ENCODE data around the gene GPATCH4. TPM values are rescaled to one million over a fixed set of nuclear protein-coding genes. Genes with fewer than 3 reads are reported as not detected.

The GPATCH4 gene
- total and polyA plus RNA-seq, 2 of the 4 experiments (the other 2 are of a cell fraction), result 32.6 to 41.8 TPM

DNA sequence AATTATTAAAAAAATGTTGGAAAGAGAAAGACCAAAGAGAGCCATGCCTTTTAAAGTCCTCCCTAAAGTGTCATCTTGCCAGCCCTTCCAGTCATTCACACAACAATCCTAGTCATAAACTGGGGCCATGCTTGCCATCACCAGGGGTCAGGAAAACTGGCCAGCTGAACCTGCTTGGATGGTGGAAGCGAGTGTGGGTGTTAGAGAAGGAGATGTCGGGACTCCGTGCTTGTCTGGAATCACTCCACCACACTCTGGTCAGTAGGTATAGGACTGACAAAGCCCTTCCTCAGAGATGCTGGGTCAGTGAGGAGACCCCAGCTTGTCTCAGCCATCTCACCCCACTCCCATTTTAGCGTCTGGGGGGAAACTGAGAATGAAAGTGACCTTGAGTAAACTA, 14.7 kb upstream of the GPATCH4 start:
- WGBS, 2 experiments (ENCODE audit: extremely low coverage in 2 of 2, insufficient read length in 1 of 2), result no CpG with 5 or more reads among the region's 4 CpGs
- Histone ChIP-seq H2BK5ac (ENCODE audit: low read depth, low read length, poor library complexity, severe bottlenecking) (no peak overlapping the region), H3K9me1 (ENCODE audit: insufficient read depth, low read length) (no peaks in the 10 kb centered on the region), H2AFZ (replicated peaks; ENCODE audit: low read length, poor library complexity) (peak overlapping the region; percentile 12), H3K27me3 (ENCODE audit: control insufficient read depth, insufficient read depth, low read length) (peaks cover 59% of the 10 kb centered on the region), H3K4me2 (ENCODE audit: low read depth, low read length) (peak overlapping the region; percentile 44; the same call in 1 of the 2 replicates), H2AK5ac (ENCODE audit: low read depth, low read length) (no peak overlapping the region), H3K18ac (ENCODE audit: low read depth, low read length) (no peak overlapping the region), H4K91ac (ENCODE audit: insufficient read depth, low read depth, low read length) (no peak overlapping the region), H3K56ac (ENCODE audit: extremely low read depth, insufficient read depth, low read length) (no peak overlapping the region), H3K9me3 (ENCODE audit: control insufficient read depth, insufficient read depth, low read length) (no peaks in the 10 kb centered on the region), H2AK9ac (replicated peaks; ENCODE audit: low read depth, low read length, poor library complexity) (no peak overlapping the region), H3K4me1 (ENCODE audit: control insufficient read depth, insufficient read depth, low read length) (peaks cover 4% of the 10 kb centered on the region; the same call in 1 of the 2 replicates), H2BK120ac (ENCODE audit: low read depth, low read length) (no peak overlapping the region), H2BK15ac (ENCODE audit: low read depth, low read length) (no peak overlapping the region), H4K5ac (ENCODE audit: low read depth, low read length) (no peak overlapping the region), H3K79me1 (ENCODE audit: low read depth in 1 of 2, low read length in 2 of 2) (no peaks in the 10 kb centered on the region), H4K20me1 (ENCODE audit: insufficient read depth, low read length) (no peaks in the 10 kb centered on the region), H4K8ac (ENCODE audit: low read depth in 2 of 2, low read length in 2 of 2) (no peak overlapping the region), H3K27ac (ENCODE audit: insufficient read depth, low read length) (no peak overlapping the region), H3K23ac (ENCODE audit: low read depth, low read length) (peak overlapping the region; percentile 45), H3K36me3 (ENCODE audit: control insufficient read depth, insufficient read depth, low read length) (no peaks in the 10 kb centered on the region), H3K14ac (replicated peaks; ENCODE audit: low read depth, low read length) (no peak overlapping the region), H3K4me3 (ENCODE audit: insufficient read depth, low read depth, low read length) (no peak overlapping the region), H3K4ac (ENCODE audit: low read depth, low read length) (no peak overlapping the region), H2BK20ac (ENCODE audit: low read depth, low read length) (no peak overlapping the region), H3K9ac (ENCODE audit: low read depth, low read length) (no peak overlapping the region)
- DNase-seq (no peak), ATAC-seq (ENCODE audit: low read depth) (no peak)
- no peak for TF ChIP-seq BHLHE40 (IDR thresholded peaks at IDR 0.05; ENCODE audit: low read depth, low read length)
- TF ChIP-seq NFE2L2 (IDR thresholded peaks at IDR 0.05; ENCODE audit: low read depth, low read length), result no peak
- no peak for TF ChIP-seq RCOR1 (IDR thresholded peaks at IDR 0.05; ENCODE audit: insufficient replicate concordance, low read length)
- no peak for TF ChIP-seq MXI1 (IDR thresholded peaks at IDR 0.05; ENCODE audit: borderline replicate concordance, low read depth, low read length)
- TF ChIP-seq RAD21 (IDR thresholded peaks at IDR 0.05; ENCODE audit: low read length), result no peak
- TF ChIP-seq, protein P1, sequence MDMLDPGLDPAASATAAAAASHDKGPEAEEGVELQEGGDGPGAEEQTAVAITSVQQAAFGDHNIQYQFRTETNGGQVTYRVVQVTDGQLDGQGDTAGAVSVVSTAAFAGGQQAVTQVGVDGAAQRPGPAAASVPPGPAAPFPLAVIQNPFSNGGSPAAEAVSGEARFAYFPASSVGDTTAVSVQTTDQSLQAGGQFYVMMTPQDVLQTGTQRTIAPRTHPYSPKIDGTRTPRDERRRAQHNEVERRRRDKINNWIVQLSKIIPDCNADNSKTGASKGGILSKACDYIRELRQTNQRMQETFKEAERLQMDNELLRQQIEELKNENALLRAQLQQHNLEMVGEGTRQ (IDR thresholded peaks at IDR 0.05; ENCODE audit: low read depth, low read length), result no peak
- no peak for TF ChIP-seq RFX5 (IDR thresholded peaks at IDR 0.05; ENCODE audit: low read depth, low read length)
- TF ChIP-seq, protein P2, sequence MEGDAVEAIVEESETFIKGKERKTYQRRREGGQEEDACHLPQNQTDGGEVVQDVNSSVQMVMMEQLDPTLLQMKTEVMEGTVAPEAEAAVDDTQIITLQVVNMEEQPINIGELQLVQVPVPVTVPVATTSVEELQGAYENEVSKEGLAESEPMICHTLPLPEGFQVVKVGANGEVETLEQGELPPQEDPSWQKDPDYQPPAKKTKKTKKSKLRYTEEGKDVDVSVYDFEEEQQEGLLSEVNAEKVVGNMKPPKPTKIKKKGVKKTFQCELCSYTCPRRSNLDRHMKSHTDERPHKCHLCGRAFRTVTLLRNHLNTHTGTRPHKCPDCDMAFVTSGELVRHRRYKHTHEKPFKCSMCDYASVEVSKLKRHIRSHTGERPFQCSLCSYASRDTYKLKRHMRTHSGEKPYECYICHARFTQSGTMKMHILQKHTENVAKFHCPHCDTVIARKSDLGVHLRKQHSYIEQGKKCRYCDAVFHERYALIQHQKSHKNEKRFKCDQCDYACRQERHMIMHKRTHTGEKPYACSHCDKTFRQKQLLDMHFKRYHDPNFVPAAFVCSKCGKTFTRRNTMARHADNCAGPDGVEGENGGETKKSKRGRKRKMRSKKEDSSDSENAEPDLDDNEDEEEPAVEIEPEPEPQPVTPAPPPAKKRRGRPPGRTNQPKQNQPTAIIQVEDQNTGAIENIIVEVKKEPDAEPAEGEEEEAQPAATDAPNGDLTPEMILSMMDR (conservative IDR thresholded peaks at IDR 0.05; ENCODE audit: low read depth, low read length), result no peak
- TF ChIP-seq CEBPB (IDR thresholded peaks at IDR 0.05; ENCODE audit: low read depth, low read length), result no peak
- ChIA-PET CTCF (no interaction called here), POLR2A (ENCODE audit: unreplicated experiment) (no interaction called here)
- dilution Hi-C loops (cut with HindIII; ENCODE audit: low sequenced_read_pairs, unreplicated experiment), result no loop called here
- intact Hi-C loops (cut with micrococcal nuclease), result no loop called here
- in situ Hi-C loops (cut with MboI; ENCODE audit: low sequenced_read_pairs), result no loop called here
- no TSS peak for BruUV-seq (replicated peaks)

Data from IMR-90 (cell line).